GM12892 (cell line): Measurements from ENCODE around the gene OPRM1.

Experiments
- POLR2A ChIP-seq: IDR thresholded peaks from 2 replicates; pipeline ENCODE4 v1.6.1; 2011; ENCODE audit warnings: low read depth, low read length, control low read depth
- POLR2AphosphoS5 ChIP-seq: IDR thresholded peaks from 2 replicates; pipeline ENCODE4 v1.6.1; 2011; ENCODE audit warnings: low read depth, low read length, control low read depth

DNA sequence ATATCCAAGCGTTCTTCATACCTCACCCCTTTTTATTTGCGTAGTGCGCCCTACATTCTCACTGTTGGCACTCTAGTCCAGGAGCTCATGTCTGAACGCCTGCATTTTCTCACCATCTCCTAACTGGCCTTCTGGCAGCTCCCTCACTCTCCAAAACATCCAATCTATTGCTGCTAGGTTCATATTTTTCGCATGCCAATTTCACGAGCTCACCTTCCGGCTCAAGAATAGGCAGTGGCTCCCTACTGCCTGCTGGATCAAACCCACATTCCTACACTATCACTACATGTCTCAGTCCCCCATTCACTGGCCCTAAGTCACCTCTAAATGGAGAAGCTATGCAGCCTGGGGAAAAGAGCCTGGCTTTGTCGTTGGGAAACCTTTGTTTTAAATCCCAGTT, 202.5 kb downstream of the OPRM1 start:
- no peak for TF ChIP-seq POLR2AphosphoS5
- no peak for TF ChIP-seq POLR2A
